GM18868 (cell line): ENCODE data around the gene TRAK1.

Source experiments
- ATAC-seq: cut with Tn5 transposase; IDR thresholded peaks from one replicate; pipeline ENCODE4 v1.9.1; 2021; ENCODE audit warnings: mild to moderate bottlenecking, moderate library complexity; ENCODE audit not compliant: unreplicated experiment

The TRAK1 gene

GRCh38 chr3:42226470-42227425, 135.6 kb downstream of the TRAK1 start:
- no peak for ATAC-seq

GRCh38 chr3:42228796-42229195, 137.6 kb downstream of the TRAK1 start:
- peak; percentile 67 for ATAC-seq

- no peak for ATAC-seq
These were observed 138.2 kb downstream of the TRAK1 start for GRCh38 chr3:42229266-42229941.

- ATAC-seq = no peak
These were observed 139.0 kb downstream of the TRAK1 start for GRCh38 chr3:42229942-42230688.

GRCh38 chr3:42230860-42231259, 139.7 kb downstream of the TRAK1 start:
- no peak for ATAC-seq

- ATAC-seq = no peak
These were observed 144.4 kb downstream of the TRAK1 start for GRCh38 chr3:42235532-42235931.

- no peak for ATAC-seq
These were observed 145.5 kb downstream of the TRAK1 start for GRCh38 chr3:42236611-42237010.

- ATAC-seq = no peak
These were observed 154.9 kb downstream of the TRAK1 start for GRCh38 chr3:42246091-42246490.

- peak; percentile 75 for ATAC-seq
These were observed 156.4 kb downstream of the TRAK1 start for GRCh38 chr3:42247576-42248027.

- no peak for ATAC-seq
These were observed 159.6 kb downstream of the TRAK1 start for GRCh38 chr3:42250761-42251160.

GRCh38 chr3:42254566-42254965, 163.4 kb downstream of the TRAK1 start:
- no peak for ATAC-seq

- no peak for ATAC-seq
These were observed 165.1 kb downstream of the TRAK1 start for GRCh38 chr3:42256135-42256819.

GRCh38 chr3:42257007-42257406, 165.8 kb downstream of the TRAK1 start:
- no peak for ATAC-seq

GRCh38 chr3:42262525-42262924, 171.4 kb downstream of the TRAK1 start:
- ATAC-seq = no peak

GRCh38 chr3:42263354-42264346, 172.5 kb downstream of the TRAK1 start:
- no peak for ATAC-seq

- ATAC-seq = no peak
These were observed 173.4 kb downstream of the TRAK1 start for GRCh38 chr3:42264399-42265058.

GRCh38 chr3:42265059-42265991, 174.2 kb downstream of the TRAK1 start:
- ATAC-seq = no peak

- no peak for ATAC-seq
These were observed 174.9 kb downstream of the TRAK1 start, which contains the start of gene CCK for GRCh38 chr3:42266085-42266484. Gene CCK (minus strand): TSS chr3:42266185. CDS start chr3:42263630, 2,555 bp downstream.
